Astrocyte (in vitro differentiated cells and primary cell): Measurements from ENCODE around the gene YJU2. TPM values are rescaled to one million over a fixed set of nuclear protein-coding genes. Genes with fewer than 3 reads are reported as not detected.
A peak's percentile ranks its signal among the peaks of the same experiment; 100 is the strongest.

ENCODE experiments used
- DNase-seq: peaks from one replicate; pipeline ENCODE4 v3.0.0-alpha.2; 2010; ENCODE audit warnings: low read depth
- FAIRE-seq: peaks from 2 replicates; lab custom pipeline; 2011; peaks lifted over from hg19 to GRCh38; lab: Jason Lieb, UNC
- H2AFZ ChIP-seq: 2 replicates; pipeline ENCODE4 v1.6.0; 2012; ENCODE audit warnings: low read depth, low read length, inconsistent platforms
- H3K27ac ChIP-seq: 2 replicates; pipeline ENCODE4 v1.5.1; 2011; ENCODE audit warnings: low read depth, low read length, inconsistent platforms
- H3K27me3 ChIP-seq: 2 replicates; pipeline ENCODE4 v1.6.0; 2011; ENCODE audit warnings: low read length, inconsistent platforms; ENCODE audit not compliant: insufficient read depth
- H3K36me3 ChIP-seq: 2 replicates; pipeline ENCODE4 v1.5.1; 2011; ENCODE audit warnings: low read length, inconsistent platforms; ENCODE audit not compliant: insufficient read depth
- H3K4me1 ChIP-seq: 2 replicates; pipeline ENCODE4 v1.5.1; 2011; ENCODE audit warnings: low read length, inconsistent platforms; ENCODE audit not compliant: insufficient read depth
- H3K4me2 ChIP-seq: 2 replicates; pipeline ENCODE4 v1.6.0; 2012; ENCODE audit warnings: low read length, inconsistent platforms
- H3K4me3 ChIP-seq: 2 replicates; pipeline ENCODE4 v1.5.1; 2011; ENCODE audit warnings: low read depth, mild to moderate bottlenecking, low read length, inconsistent platforms; ENCODE audit not compliant: insufficient read depth
- H3K79me2 ChIP-seq: 2 replicates; pipeline ENCODE4 v1.6.0; 2012; ENCODE audit warnings: mild to moderate bottlenecking, low read length, inconsistent platforms; ENCODE audit not compliant: insufficient read depth
- H3K9ac ChIP-seq: 2 replicates; pipeline ENCODE4 v1.6.0; 2012; ENCODE audit warnings: mild to moderate bottlenecking, low read length, inconsistent platforms
- H3K9me3 ChIP-seq: 2 replicates; pipeline ENCODE4 v1.5.1; 2012; ENCODE audit warnings: low read depth, mild to moderate bottlenecking, low read length, inconsistent platforms; ENCODE audit not compliant: insufficient read depth
- H4K20me1 ChIP-seq: 2 replicates; pipeline ENCODE4 v1.6.0; 2012; ENCODE audit warnings: low read length, inconsistent platforms; ENCODE audit not compliant: insufficient read depth
- H3K27ac Mint-ChIP-seq: one replicate; pipeline ENCODE4 v1.8.0; 2021; ENCODE audit warnings: mild to moderate bottlenecking, mixed read lengths; ENCODE audit not compliant: unreplicated experiment
- H3K27me3 Mint-ChIP-seq: one replicate; pipeline ENCODE4 v1.8.0; 2021; ENCODE audit warnings: low read depth, mixed read lengths; ENCODE audit not compliant: unreplicated experiment
- H3K36me3 Mint-ChIP-seq: one replicate; pipeline ENCODE4 v1.8.0; 2021; ENCODE audit warnings: low read depth, mixed read lengths; ENCODE audit not compliant: unreplicated experiment
- H3K4me1 Mint-ChIP-seq: one replicate; pipeline ENCODE4 v1.8.0; 2021; ENCODE audit warnings: low read depth, mixed read lengths; ENCODE audit not compliant: unreplicated experiment
- H3K4me3 Mint-ChIP-seq: one replicate; pipeline ENCODE4 v1.8.0; 2021; ENCODE audit warnings: mild to moderate bottlenecking, moderate library complexity, mixed read lengths; ENCODE audit not compliant: unreplicated experiment
- H3K9me3 Mint-ChIP-seq: one replicate; pipeline ENCODE4 v1.8.0; 2021; ENCODE audit warnings: mild to moderate bottlenecking, mixed read lengths; ENCODE audit not compliant: unreplicated experiment
- EZH2 ChIP-seq: IDR thresholded peaks from 2 replicates; pipeline ENCODE4 v1.6.1; 2012; ENCODE audit warnings: mild to moderate bottlenecking, low read length, inconsistent platforms; ENCODE audit not compliant: insufficient read depth
- total RNA-seq: library from RNA; stranded (reverse); gene quantifications from 2 replicates; pipeline ENCODE4 v1.2.1, GENCODE V29; 2021
- TF ChIP-seq, protein P1 (sequence below): IDR thresholded peaks from 2 replicates; pipeline ENCODE4 v1.5.1; 2011; ENCODE audit warnings: low read depth, mild to moderate bottlenecking, inconsistent platforms, low read length, moderate library complexity; ENCODE audit not compliant: insufficient read depth

YJU2 gene
- total RNA-seq, 1 donor from 2014 or later = 14.0 TPM

GRCh38 chr19:4279530-4280422 is 32.9 kb downstream of the YJU2 start:
- peaks cover 1% of the 10 kb centered on the region for H3K9me3 Mint-ChIP-seq
- no peaks in the 10 kb centered on the region for H4K20me1 ChIP-seq
- peaks cover 2% of the 10 kb centered on the region for H3K4me1 Mint-ChIP-seq
- H3K27ac ChIP-seq = no peak overlapping the region
- H3K36me3 Mint-ChIP-seq = no peaks in the 10 kb centered on the region
- peak overlapping the region; percentile 15 for H3K4me2 ChIP-seq
- peaks cover 41% of the 10 kb centered on the region for H3K27me3 Mint-ChIP-seq
- no peak overlapping the region for H3K9ac ChIP-seq
- TF ChIP-seq, protein P1, sequence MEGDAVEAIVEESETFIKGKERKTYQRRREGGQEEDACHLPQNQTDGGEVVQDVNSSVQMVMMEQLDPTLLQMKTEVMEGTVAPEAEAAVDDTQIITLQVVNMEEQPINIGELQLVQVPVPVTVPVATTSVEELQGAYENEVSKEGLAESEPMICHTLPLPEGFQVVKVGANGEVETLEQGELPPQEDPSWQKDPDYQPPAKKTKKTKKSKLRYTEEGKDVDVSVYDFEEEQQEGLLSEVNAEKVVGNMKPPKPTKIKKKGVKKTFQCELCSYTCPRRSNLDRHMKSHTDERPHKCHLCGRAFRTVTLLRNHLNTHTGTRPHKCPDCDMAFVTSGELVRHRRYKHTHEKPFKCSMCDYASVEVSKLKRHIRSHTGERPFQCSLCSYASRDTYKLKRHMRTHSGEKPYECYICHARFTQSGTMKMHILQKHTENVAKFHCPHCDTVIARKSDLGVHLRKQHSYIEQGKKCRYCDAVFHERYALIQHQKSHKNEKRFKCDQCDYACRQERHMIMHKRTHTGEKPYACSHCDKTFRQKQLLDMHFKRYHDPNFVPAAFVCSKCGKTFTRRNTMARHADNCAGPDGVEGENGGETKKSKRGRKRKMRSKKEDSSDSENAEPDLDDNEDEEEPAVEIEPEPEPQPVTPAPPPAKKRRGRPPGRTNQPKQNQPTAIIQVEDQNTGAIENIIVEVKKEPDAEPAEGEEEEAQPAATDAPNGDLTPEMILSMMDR = no peak
- peak; percentile 81 for TF ChIP-seq EZH2
- H2AFZ ChIP-seq = no peak overlapping the region
- DNase-seq = no peak
- no peak for FAIRE-seq
- peak overlapping the region; percentile 68 for H3K4me3 Mint-ChIP-seq
- H3K27me3 ChIP-seq = peaks cover 32% of the 10 kb centered on the region
- H3K9me3 ChIP-seq = no peaks in the 10 kb centered on the region
- no peak overlapping the region for H3K27ac Mint-ChIP-seq
- no peaks in the 10 kb centered on the region for H3K36me3 ChIP-seq
- H3K4me1 ChIP-seq = no peaks in the 10 kb centered on the region
- no peak overlapping the region for H3K4me3 ChIP-seq
- no peaks in the 10 kb centered on the region for H3K79me2 ChIP-seq

- Histone ChIP-seq H3K27me3 (peaks cover 28% of the 10 kb centered on the region), H3K4me2 (no peak overlapping the region), H3K79me2 (no peaks in the 10 kb centered on the region), H3K4me1 (no peaks in the 10 kb centered on the region), H3K36me3 (no peaks in the 10 kb centered on the region), H3K4me3 (no peak overlapping the region), H3K9ac (no peak overlapping the region), H4K20me1 (no peaks in the 10 kb centered on the region), H3K27ac (no peak overlapping the region), H3K9me3 (no peaks in the 10 kb centered on the region), H2AFZ (no peak overlapping the region)
- H3K27me3 Mint-ChIP-seq = peaks cover 54% of the 10 kb centered on the region
- TF ChIP-seq, protein P1 = no peak
- no peak for TF ChIP-seq EZH2
- H3K36me3 Mint-ChIP-seq = no peaks in the 10 kb centered on the region
- H3K9me3 Mint-ChIP-seq = peaks cover 2% of the 10 kb centered on the region
- no peak overlapping the region for H3K27ac Mint-ChIP-seq
- no peak overlapping the region for H3K4me3 Mint-ChIP-seq
- H3K4me1 Mint-ChIP-seq = no peaks in the 10 kb centered on the region
- DNase-seq = no peak
- FAIRE-seq = no peak
Observed at GRCh38 chr19:4284176-4284958, 37.5 kb downstream of the YJU2 start.
